Non-pigmented ciliary epithelial cell (primary cell): ENCODE results near the gene RFC5.
"Not testable (repeated sequence)": the region's sequence is repeated elsewhere in the genome, so short reads cannot be mapped to it uniquely, and the experiment has no call there.

ENCODE experiments used
- DNase-seq: peaks from one replicate; pipeline ENCODE4 v3.0.0-alpha.2; 2010; ENCODE audit warnings: low read depth

RFC5 gene

GRCh38 chr12:118016424-118017264 lies at the start of gene RFC5:
RFC5 (plus strand) TSS chr12:118016703; CDS start chr12:118016828, 125 bp downstream.
- DNase-seq = peak; percentile 76

DNA sequence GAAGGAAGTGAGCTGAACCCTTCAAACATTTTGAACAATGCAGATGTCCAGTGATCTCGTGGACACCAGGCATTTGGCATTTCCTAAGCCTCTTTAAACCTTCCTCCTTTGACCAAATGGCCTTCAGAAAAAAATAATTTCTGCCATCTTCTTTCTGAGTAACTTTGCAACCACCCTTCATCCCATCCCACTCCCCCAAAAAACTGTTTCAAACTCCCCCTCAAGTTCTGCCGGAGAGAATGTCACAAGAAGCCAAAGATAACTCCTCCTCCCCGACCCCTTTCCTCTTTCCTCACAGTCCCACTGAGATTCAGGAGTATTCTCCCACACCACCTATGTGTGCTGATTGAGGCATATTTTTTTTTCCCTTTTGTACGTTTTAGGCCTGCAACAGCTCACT lies 49.5 kb upstream of the RFC5 start:
- DNase-seq = no peak

DNA sequence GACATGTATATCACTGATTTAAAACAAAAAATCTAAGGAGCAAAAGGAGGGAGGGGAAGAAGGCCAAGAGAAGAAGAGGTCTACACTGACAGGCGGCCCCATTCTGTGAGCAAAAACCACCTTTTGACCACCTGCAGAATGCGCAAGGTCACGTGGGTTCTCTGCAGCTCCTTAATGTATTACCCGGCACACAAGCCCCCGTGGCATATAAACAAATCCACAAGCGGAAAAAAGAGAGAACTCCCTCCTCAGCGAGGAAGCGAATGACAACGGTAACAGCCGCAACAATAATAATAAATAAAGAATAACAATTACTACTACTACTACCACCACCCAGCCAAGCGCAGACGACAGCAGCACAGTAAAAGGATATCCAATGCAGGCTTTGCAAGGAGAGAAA lies 49.0 kb upstream of the RFC5 start:
- DNase-seq = no peak

- no peak for DNase-seq
Measured at GRCh38 chr12:117968151-117968789, 48.2 kb upstream of the RFC5 start.

- DNase-seq = no peak
Measured at GRCh38 chr12:117968826-117969659, 47.5 kb upstream of the RFC5 start, which contains the start of gene KSR2. KSR2 (minus strand) TSS chr12:117968990; CDS start chr12:117968255, 735 bp downstream.

DNA sequence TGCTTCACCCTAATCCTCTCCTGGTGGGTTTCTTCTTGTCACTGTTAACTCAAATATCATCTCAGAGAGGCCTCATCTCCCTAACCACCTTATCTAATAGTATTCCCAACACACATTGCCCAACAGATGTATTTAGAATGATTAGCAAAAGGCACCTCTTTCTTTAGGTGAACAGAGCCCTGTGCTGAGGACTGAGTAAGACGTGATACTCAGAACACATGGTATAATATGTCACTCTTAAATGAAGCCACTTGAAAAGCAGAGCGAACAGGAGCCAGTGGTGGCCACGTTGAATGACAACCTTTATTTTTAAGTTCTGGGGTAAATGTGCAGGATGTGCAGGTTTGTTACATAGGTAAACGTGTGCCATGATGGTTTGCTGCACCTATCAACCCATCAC lies 46.2 kb upstream of the RFC5 start:
- DNase-seq = no peak

DNA sequence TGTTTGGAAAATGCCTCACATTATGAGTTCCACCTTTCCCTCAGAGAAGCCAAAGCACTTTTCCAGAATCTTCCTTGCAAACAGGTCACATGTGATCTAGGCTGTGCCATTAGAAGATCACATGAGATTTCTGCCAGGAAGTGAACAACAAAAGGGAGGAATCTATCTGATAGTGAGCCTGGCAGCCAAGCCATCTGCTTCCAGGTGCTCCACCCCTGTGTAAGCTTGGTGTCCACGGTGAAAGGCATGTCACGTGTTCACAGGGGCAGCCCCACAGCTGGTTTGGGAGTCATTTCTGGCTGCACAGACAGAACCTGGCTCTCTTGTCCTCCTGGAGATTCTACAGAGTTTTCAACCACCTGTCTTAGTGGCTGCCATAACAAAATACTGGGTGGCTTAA lies 44.2 kb upstream of the RFC5 start:
- DNase-seq = no peak

DNA sequence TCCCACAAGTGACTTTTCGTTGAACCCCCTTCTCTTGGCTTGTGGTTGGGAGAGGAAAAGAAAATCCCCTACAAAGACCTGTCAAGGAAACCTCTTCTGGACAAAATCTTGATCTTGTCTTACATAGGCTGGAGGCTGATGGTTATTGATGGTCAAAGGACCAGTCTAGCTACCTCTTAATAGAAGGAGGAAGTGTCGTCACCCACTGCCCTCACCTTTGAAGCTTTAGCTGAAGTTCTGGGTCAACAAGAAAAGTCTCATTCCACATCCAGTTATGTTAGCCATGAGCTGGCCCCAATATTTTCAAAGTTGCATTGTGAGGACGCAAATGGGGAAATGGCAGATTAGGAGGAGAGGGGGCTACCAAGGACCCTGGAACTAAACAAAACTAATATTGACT lies 41.5 kb upstream of the RFC5 start:
- DNase-seq = no peak

DNA sequence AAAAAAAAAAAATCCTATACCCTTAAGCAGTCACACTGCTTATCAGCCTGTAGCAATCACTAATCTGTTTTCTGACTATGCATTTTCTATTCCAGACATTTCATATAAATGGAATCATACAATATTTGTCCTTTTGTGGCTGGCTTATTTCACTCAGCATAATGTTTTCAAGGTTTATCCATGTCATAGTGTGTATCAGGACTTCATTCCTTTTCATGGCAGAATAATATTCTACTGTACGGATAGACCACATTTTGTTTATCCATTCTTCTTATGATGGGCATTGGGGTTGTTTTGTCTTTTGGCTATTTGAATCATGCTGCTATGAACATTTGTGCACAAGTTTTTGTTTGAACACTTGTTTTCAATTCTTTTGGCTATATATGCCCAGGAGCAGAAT lies 39.1 kb upstream of the RFC5 start:
- no peak for DNase-seq

GRCh38 chr12:117980616-117981015 lies 35.9 kb upstream of the RFC5 start:
- no peak for DNase-seq

- no peak for DNase-seq
Measured at GRCh38 chr12:117981267-117981666, 35.2 kb upstream of the RFC5 start.

DNA sequence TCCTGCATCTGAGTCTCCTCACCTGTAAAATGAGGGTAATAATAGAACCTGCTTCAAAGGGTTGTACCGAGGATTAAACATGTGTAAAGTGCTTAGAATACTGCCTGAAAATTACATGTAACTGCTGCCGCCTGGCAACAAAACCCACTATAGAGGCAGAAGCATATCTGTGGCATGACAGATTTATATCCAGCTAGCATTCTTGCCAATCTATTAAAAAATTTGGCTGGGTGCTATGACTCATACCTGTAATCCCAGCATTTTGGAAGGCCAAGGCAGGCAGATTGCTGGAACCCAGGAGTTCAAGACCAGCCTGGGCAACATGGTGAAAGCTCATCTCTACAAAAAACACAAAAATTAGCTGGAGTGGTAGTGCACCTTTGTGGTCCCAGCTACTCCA lies 31.3 kb upstream of the RFC5 start:
- no peak for DNase-seq

DNA sequence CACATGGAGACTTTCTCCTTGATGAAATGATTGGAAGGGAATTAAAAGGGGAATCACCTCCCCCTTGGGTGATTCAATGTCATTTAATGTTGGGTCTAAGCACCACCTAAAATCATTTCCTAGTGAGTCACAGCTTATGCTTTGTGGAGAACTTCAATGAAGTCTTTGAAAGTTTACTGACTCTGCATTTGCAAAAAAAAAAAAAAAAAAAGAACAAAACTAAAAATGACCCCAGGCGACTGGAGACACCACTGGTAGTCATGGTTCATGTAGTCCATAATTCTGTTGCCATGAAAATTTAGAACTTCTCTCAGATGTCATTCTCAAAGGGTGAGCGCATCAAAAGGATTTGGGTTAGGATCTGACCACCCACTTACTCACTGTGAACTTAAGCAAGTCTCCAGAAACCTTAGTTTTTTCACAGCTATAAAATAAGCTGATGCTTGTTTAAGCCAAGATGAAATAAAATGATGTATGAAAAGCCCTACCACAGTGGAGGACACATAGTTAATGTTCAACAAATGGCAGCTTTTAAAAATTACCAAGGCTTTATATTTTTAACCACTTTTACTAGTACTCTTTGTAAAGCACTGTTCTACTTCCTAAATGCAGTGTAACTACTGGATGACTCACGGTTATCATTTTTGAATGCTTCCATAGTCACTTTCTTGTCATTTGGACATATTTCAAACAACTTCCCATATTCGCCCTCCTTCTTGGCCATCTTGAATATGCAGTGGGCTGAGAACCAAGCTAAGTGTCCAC lies 29.6 kb upstream of the RFC5 start:
- DNase-seq = peak; percentile 37

DNA sequence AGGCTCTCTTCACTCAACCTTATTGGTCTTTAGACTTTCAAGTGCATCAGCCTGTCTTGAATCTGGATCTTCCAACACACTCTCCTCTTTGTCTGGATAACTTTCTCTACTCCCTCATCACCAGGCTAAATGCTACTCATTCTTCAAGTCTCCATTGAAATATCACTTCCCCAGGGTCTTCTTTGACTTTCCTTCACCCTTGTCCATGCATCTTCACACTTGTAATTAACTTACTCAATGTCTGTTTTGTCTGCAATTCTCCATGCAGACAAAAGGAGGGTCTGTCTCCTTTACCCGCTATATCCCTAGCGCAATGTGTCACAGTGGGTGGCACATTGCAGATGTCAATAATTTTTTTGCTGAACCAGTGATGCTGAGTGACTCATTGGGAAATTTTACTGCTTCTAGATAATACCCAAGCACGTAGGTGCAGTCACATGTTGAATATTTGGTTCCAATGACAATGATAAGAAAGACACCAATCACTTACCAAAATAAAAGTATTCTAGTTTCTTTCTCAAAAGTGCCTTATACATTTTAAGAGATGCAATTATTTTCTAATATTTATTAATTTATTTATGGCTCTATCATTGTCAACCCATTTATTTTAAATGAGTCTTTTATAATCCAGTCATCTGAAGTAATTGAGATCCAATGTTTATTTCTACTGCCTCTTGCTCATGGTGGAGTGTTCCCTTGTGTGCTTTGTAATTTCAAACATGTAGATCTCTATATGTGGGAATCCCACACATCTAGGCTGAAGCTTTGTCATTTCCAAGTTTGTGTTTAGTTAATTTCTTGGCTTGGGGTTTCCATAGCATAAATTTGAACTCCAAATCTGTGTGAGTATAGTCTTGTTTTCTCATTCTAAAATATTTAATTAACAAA lies 21.7 kb upstream of the RFC5 start:
- DNase-seq = no peak

GRCh38 chr12:117998719-117999118 lies 17.8 kb upstream of the RFC5 start:
- no peak for DNase-seq

- DNase-seq = not testable (repeated sequence)
Measured at GRCh38 chr12:117999806-118000205, 16.7 kb upstream of the RFC5 start.

DNA sequence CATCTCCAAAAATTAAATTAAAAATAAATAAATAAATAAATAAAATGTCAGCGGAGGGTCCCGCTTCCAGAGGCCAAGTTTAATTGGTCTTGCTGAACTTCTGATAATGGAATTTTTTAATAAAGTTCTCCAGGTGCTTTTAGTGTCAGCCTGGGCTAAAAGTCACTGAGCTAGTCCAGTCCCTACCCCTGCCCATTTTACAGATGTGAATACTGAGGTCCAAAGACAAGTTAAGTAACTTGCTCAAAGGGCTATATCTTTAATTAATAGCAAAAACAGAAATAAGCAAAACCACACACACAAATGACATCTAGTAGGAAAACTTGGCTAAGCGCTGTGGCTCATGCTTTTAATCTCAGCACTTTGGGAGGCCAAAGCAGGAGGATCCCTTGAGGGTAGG lies 5.6 kb upstream of the RFC5 start:
- no peak for DNase-seq

GRCh38 chr12:118011377-118011776 lies 5.1 kb upstream of the RFC5 start:
- no peak for DNase-seq

DNA sequence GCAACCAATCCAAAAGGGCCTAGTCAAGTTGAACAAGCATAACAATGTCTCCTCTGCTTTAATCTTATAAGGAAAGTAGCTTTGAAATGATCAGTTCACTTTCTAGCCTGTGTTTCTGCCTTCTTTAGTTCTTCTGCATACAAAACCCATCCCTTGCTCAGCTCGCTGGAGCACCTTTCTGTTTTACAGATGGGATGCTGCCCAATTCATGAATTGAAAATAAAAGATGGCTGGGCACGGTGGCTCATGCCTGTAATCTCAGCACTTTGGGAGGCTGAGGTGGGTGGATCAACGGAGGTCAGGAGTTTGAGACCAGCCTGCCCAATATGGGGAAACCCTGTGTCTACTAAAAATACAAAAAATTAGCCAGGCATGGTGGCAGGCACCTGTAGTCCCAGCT lies 4.5 kb upstream of the RFC5 start:
- no peak for DNase-seq

DNA sequence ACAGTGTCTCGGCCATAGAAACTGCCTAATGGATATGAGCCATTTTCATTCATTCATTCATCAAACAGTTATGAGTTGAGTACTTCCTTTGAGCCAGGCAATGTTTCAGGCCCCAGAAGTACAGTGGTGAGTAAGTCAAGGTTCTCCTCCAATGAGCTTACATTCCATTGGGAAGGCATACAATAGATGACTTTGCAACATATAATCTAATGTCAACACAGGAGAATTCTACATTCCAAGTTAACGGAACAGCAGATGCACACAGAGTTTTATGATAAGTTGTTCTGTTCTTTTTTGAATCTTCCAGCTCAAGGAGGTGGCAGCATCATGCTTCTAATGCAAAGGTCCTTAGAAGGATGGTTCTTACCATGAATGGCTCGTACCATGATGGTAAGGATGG lies 3.2 kb upstream of the RFC5 start:
- DNase-seq = no peak

DNA sequence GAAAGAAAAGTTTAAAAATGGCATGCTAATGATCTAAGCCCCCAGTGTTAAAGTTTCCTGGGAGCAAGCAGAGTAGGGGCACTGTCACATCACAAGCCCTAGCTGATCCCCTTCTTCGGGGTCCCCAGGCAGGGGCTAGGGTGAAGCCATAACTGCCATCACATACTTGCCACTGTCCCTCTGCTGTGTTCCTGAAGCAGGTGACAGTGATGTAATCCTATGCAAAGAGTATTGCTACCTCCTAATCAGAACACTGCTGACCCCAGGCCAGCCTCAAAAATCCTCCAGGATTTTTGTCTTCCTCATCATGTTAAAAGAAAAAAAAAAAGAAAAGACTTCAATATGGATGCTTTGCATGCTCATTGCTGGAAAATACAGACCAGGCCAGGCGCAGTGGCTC lies 1.2 kb upstream of the RFC5 start:
- no peak for DNase-seq
